Mesenteric fat pad (tissue), 1 donor: ENCODE data around the gene CCDC85B. TPM values are rescaled to one million over a fixed set of nuclear protein-coding genes. Genes with fewer than 3 reads are reported as not detected.

Source experiments
- DNase-seq: peaks from one replicate; pipeline ENCODE4 v3.0.0-alpha.2; 2020; ENCODE audit warnings: low spot score
- total RNA-seq: library from RNA; stranded (reverse); fragmentation: NEBNext Ultra II Directional; extraction: Animal tissue kit (Norgen Biotek cat#: 25700); gene quantifications from one replicate; pipeline ENCODE4 v1.2.1, GENCODE V29; 2021
- donor health status: DM: yes; HTN: yes; CAD: no.

CCDC85B gene
- total RNA-seq, 1 donor from 2014 or later, result 26.0 TPM

GRCh38 chr11:65900899-65901180 is 10.4 kb downstream of the CCDC85B start:
- DNase-seq, result no peak

GRCh38 chr11:65903068-65903481 is 12.6 kb downstream of the CCDC85B start:
- DNase-seq, result no peak

- no peak for DNase-seq
Measured at GRCh38 chr11:65903715-65904114, 13.2 kb downstream of the CCDC85B start.

GRCh38 chr11:65906602-65907001 is 16.1 kb downstream of the CCDC85B start:
- no peak for DNase-seq

GRCh38 chr11:65907878-65908277 is 17.4 kb downstream of the CCDC85B start:
- DNase-seq, result no peak

- no peak for DNase-seq
Measured at GRCh38 chr11:65911682-65912568, 21.5 kb downstream of the CCDC85B start.

- no peak for DNase-seq
Measured at GRCh38 chr11:65912845-65913244, 22.4 kb downstream of the CCDC85B start.

- no peak for DNase-seq
Measured at GRCh38 chr11:65915101-65915820, 24.8 kb downstream of the CCDC85B start.

- peak; percentile 94 for DNase-seq
Measured at GRCh38 chr11:65915821-65916251, 25.4 kb downstream of the CCDC85B start.

GRCh38 chr11:65916391-65916790 is 25.9 kb downstream of the CCDC85B start:
- no peak for DNase-seq

GRCh38 chr11:65917077-65917433 is 26.6 kb downstream of the CCDC85B start:
- DNase-seq, result no peak

GRCh38 chr11:65917434-65918210 is 27.1 kb downstream of the CCDC85B start:
- DNase-seq, result no peak

GRCh38 chr11:65918211-65919140 is 28.0 kb downstream of the CCDC85B start, which contains the start of gene C11orf68:
Gene C11orf68, minus strand, starts transcription at chr11:65919062. Its CDS starts 31 bp downstream, at chr11:65919031.
- DNase-seq, result no peak

- peak; percentile 100 for DNase-seq
Measured at GRCh38 chr11:65919141-65919572, 28.7 kb downstream of the CCDC85B start, which contains the start of gene DRAP1. Gene DRAP1, plus strand, starts transcription at chr11:65919426. Its CDS starts 76 bp downstream, at chr11:65919502.

- DNase-seq, result no peak
Measured at GRCh38 chr11:65919573-65920371, 29.3 kb downstream of the CCDC85B start.

- no peak for DNase-seq
Measured at GRCh38 chr11:65920372-65920802, 29.9 kb downstream of the CCDC85B start.

GRCh38 chr11:65921033-65921555 is 30.6 kb downstream of the CCDC85B start:
- DNase-seq, result no peak

- DNase-seq, result no peak
Measured at GRCh38 chr11:65921876-65922275, 31.4 kb downstream of the CCDC85B start.

GRCh38 chr11:65922565-65922964 is 32.1 kb downstream of the CCDC85B start:
- no peak for DNase-seq
